Ovary (tissue), 3 donors: ENCODE measurements around the gene KRTAP3-1.

Experiments used
- POLR2A ChIP-seq: fragments of 450-650 bp; IDR thresholded peaks from one replicate; pipeline ENCODE4 v1.6.1; 2017; ENCODE audit warnings: antibody characterized with exemption, mild to moderate bottlenecking, moderate library complexity
- TF ChIP-seq, protein P1 (sequence below), 3 donors: fragments of 450-650 bp in 2 of 3; fragments of 200-600 bp in 1 of 3; IDR thresholded peaks; one replicate each; pipeline versions ENCODE4 v1.5.1 to v1.8.0; 2016 to 2022; ENCODE audit warnings: antibody characterized with exemption in 3 of 3, mild to moderate bottlenecking in 1 of 3
- donor health status: DM: no; HTN: no; CAD: no.

DNA sequence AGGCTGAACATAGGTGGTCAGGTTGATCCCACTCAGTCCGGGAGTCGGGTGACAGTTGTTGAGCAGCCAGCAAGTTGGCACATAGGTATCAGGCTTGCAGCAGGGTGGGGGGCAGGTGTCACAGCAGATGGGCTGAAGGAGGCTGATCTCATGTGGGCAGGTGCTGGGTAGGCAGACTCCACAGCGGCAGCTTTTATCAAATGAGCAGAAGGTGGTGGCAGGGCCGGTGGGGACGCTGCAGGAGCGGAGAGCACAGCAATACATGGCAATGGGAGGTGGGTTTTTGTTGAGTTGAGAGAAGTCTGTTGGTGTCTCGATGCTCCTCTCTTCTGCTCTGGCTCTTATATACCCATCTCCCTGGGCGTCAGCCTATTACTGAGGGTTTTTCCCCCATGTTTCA lies at the start of gene KRTAP3-1:
- TF ChIP-seq POLR2A: no peak
- TF ChIP-seq, protein P1, sequence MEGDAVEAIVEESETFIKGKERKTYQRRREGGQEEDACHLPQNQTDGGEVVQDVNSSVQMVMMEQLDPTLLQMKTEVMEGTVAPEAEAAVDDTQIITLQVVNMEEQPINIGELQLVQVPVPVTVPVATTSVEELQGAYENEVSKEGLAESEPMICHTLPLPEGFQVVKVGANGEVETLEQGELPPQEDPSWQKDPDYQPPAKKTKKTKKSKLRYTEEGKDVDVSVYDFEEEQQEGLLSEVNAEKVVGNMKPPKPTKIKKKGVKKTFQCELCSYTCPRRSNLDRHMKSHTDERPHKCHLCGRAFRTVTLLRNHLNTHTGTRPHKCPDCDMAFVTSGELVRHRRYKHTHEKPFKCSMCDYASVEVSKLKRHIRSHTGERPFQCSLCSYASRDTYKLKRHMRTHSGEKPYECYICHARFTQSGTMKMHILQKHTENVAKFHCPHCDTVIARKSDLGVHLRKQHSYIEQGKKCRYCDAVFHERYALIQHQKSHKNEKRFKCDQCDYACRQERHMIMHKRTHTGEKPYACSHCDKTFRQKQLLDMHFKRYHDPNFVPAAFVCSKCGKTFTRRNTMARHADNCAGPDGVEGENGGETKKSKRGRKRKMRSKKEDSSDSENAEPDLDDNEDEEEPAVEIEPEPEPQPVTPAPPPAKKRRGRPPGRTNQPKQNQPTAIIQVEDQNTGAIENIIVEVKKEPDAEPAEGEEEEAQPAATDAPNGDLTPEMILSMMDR (IDR thresholded peaks at IDR 0.05): no peak
